Measurements from ENCODE around the gene CNTNAP2. TPM values are rescaled to one million over a fixed set of nuclear protein-coding genes. Genes with fewer than 3 reads are reported as not detected.

Gene CNTNAP2
- total and polyA plus RNA-seq, 9 donors = 0.24 to 7.0 (median 1.5) TPM

DNA sequence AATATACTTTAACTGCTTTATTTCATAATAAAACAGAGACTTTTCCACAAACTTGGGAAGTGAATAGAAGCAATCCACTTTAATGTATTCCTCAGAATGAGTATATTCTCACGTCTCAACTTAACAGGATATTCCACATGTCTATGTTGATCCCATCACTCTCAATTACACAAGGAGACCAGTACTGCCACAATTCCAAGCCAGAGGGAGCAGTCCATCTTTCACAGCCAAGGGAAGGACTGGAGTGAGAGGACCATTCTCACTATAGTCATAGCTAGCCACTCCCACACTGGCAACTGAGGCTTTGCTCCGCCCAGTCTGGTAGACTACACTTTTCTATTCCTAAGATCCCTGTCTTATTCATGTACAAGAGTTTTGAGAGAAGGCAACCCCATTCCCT, 553.9 kb downstream of the CNTNAP2 start:
- WGBS, 3 donors = 84 to 95% (median 87%) methylated on average over 2 of the region's 2 CpGs
- DNase-seq = no peak
- Histone ChIP-seq H3K27ac (no peak overlapping the region), H3K9me3 (no peaks in the 10 kb centered on the region), H3K27me3 (no peaks in the 10 kb centered on the region), H3K36me3 (no peaks in the 10 kb centered on the region), H3K4me3 (no peak overlapping the region), H3K4me1 (ENCODE audit: insufficient read depth) (peaks cover 2% of the 10 kb centered on the region)
- TF ChIP-seq POLR2A (IDR thresholded peaks at IDR 0.05) = no peak
- TF ChIP-seq EP300 (IDR thresholded peaks at IDR 0.05) = no peak
- TF ChIP-seq, protein P1, sequence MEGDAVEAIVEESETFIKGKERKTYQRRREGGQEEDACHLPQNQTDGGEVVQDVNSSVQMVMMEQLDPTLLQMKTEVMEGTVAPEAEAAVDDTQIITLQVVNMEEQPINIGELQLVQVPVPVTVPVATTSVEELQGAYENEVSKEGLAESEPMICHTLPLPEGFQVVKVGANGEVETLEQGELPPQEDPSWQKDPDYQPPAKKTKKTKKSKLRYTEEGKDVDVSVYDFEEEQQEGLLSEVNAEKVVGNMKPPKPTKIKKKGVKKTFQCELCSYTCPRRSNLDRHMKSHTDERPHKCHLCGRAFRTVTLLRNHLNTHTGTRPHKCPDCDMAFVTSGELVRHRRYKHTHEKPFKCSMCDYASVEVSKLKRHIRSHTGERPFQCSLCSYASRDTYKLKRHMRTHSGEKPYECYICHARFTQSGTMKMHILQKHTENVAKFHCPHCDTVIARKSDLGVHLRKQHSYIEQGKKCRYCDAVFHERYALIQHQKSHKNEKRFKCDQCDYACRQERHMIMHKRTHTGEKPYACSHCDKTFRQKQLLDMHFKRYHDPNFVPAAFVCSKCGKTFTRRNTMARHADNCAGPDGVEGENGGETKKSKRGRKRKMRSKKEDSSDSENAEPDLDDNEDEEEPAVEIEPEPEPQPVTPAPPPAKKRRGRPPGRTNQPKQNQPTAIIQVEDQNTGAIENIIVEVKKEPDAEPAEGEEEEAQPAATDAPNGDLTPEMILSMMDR (IDR thresholded peaks at IDR 0.05) = no peak
- intact Hi-C loops (cut with DNase I) = no loop called here

DNA sequence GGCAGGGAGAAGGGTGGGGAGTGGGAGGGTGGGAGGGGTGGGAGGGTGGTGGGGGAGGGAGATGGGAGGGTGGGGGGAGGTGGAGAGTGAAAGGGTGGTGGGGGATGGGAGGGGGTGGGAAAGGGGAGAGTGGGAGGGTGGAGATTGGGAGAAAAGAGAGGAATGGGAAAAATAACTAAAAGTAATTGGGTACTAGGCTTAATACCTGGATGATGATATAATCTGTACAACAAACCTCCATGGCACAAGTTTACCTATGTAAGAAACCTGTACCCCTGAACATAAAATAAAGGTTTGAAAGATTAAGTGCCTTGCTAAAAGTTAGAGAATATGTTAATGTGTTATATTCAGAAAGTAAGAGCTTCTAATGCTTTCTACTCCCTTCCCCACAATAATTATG, 564.9 kb downstream of the CNTNAP2 start:
- no peaks in the 10 kb centered on the region for H3K27me3 ChIP-seq
- TF ChIP-seq POLR2A (IDR thresholded peaks at IDR 0.05) (no peak), EP300 (IDR thresholded peaks at IDR 0.05) (no peak)
- TF ChIP-seq, protein P1 (IDR thresholded peaks at IDR 0.05) = no peak
- no peaks in the 10 kb centered on the region for H3K9me3 ChIP-seq
- no peak for DNase-seq
- no peak overlapping the region for H3K27ac ChIP-seq
- H3K4me1 ChIP-seq (ENCODE audit: insufficient read depth) = no peaks in the 10 kb centered on the region
- H3K4me3 ChIP-seq = no peak overlapping the region
- no peaks in the 10 kb centered on the region for H3K36me3 ChIP-seq
- intact Hi-C loops (cut with DNase I) = no loop called here

GRCh38 chr7:146683439-146683838, 566.8 kb downstream of the CNTNAP2 start:
- intact Hi-C loops (cut with DNase I) = no loop called here
- DNase-seq = no peak
- no peak overlapping the region for H3K4me3 ChIP-seq
- WGBS, 3 donors = 78 to 96% (median 88%) methylated on average over 1 of the region's 1 CpG
- no peaks in the 10 kb centered on the region for H3K4me1 ChIP-seq (ENCODE audit: insufficient read depth)
- TF ChIP-seq POLR2A (IDR thresholded peaks at IDR 0.05) = no peak
- TF ChIP-seq, protein P1 (IDR thresholded peaks at IDR 0.05) = no peak
- no peak for TF ChIP-seq EP300 (IDR thresholded peaks at IDR 0.05)
- no peaks in the 10 kb centered on the region for H3K9me3 ChIP-seq
- no peaks in the 10 kb centered on the region for H3K27me3 ChIP-seq
- H3K27ac ChIP-seq = no peak overlapping the region
- H3K36me3 ChIP-seq = no peaks in the 10 kb centered on the region

- Histone ChIP-seq H3K27ac (no peak overlapping the region), H3K9me3 (no peaks in the 10 kb centered on the region), H3K36me3 (no peaks in the 10 kb centered on the region), H3K27me3 (no peaks in the 10 kb centered on the region), H3K4me3 (no peak overlapping the region), H3K4me1 (ENCODE audit: insufficient read depth) (no peaks in the 10 kb centered on the region)
- DNase-seq = no peak
- intact Hi-C loops (cut with DNase I) = no loop called here
- TF ChIP-seq, protein P1 (IDR thresholded peaks at IDR 0.05) = no peak
- TF ChIP-seq POLR2A (IDR thresholded peaks at IDR 0.05) = no peak
- no peak for TF ChIP-seq EP300 (IDR thresholded peaks at IDR 0.05)
- 91 to 96% (median 91%) methylated on average over 3 of the region's 3 CpGs for WGBS, 3 donors
These were observed 574.4 kb downstream of the CNTNAP2 start for GRCh38 chr7:146690987-146691386.
